IMR-90 (cell line): Measurements from ENCODE around the gene XDH. TPM values are rescaled to one million over a fixed set of nuclear protein-coding genes. Genes with fewer than 3 reads are reported as not detected.
A peak's percentile ranks its signal among the peaks of the same experiment; 100 is the strongest.

ENCODE experiments used
- ATAC-seq: fragments of 200-7000 bp; cut with Tn5 transposase; 2 replicates; pipeline ENCODE4 v1.9.1; 2020; ENCODE audit warnings: low read depth, mild to moderate bottlenecking, moderate library complexity
- BruUV-seq: library from RNA; stranded (reverse); fragments of 400-500 nt; replicated peaks from 2 replicates; lab custom pipeline; 2021; lab: Mats Ljungman, UMichigan
- CTCF ChIA-PET: fragments of 300-600 bp; formaldehyde crosslinking; extraction: SDS; loops from one replicate; lab custom pipeline; 2021; ENCODE audit warnings: antibody characterized with exemption; lab: Yijun Ruan, JAX
- POLR2A ChIA-PET: fragments of 300-600 bp; sonication (Branson Sonifier 250); formaldehyde crosslinking; loops from one replicate; lab custom pipeline; 2022; ENCODE audit warnings: antibody characterized with exemption; ENCODE audit not compliant: unreplicated experiment; lab: Charles Lee
- DNase-seq: peaks from one replicate; pipeline ENCODE4 v3.0.0; 2013
- H2AFZ ChIP-seq: replicated peaks from 2 replicates; pipeline ENCODE3; 2013; ENCODE audit warnings: low read length, mild to moderate bottlenecking; ENCODE audit not compliant: poor library complexity
- H2AK5ac ChIP-seq: 2 replicates; pipeline ENCODE4 v1.6.1; 2013; ENCODE audit warnings: low read depth, low read length, inconsistent platforms
- H2AK9ac ChIP-seq: replicated peaks from 2 replicates; pipeline ENCODE3; 2013; ENCODE audit warnings: mild to moderate bottlenecking, low read depth, low read length, moderate library complexity; ENCODE audit not compliant: poor library complexity
- H2BK120ac ChIP-seq: 2 replicates; pipeline ENCODE4 v1.6.1; 2013; ENCODE audit warnings: low read depth, low read length, inconsistent platforms
- H2BK15ac ChIP-seq: 3 replicates; pipeline ENCODE4 v1.6.1; 2013; ENCODE audit warnings: low read depth, low read length, inconsistent platforms
- H2BK20ac ChIP-seq: 2 replicates; pipeline ENCODE4 v1.6.1; 2013; ENCODE audit warnings: low read depth, mild to moderate bottlenecking, inconsistent platforms, low read length, moderate library complexity
- H2BK5ac ChIP-seq: 2 replicates; pipeline ENCODE4 v1.6.1; 2013; ENCODE audit warnings: mild to moderate bottlenecking, low read depth, low read length, inconsistent platforms; ENCODE audit not compliant: poor library complexity, severe bottlenecking
- H3K14ac ChIP-seq: replicated peaks from 2 replicates; pipeline ENCODE4 v1.6.1; 2013; ENCODE audit warnings: low read depth, low read length, inconsistent platforms
- H3K18ac ChIP-seq: 2 replicates; pipeline ENCODE4 v1.6.1; 2013; ENCODE audit warnings: low read depth, low read length, control low read depth
- H3K23ac ChIP-seq: 2 replicates; pipeline ENCODE4 v1.6.1; 2013; ENCODE audit warnings: low read depth, low read length, inconsistent platforms
- H3K27ac ChIP-seq: 2 replicates; pipeline ENCODE4 v1.5.1; 2013; ENCODE audit warnings: mild to moderate bottlenecking, control low read depth, low read length; ENCODE audit not compliant: insufficient read depth
- H3K27me3 ChIP-seq: 2 replicates; pipeline ENCODE4 v1.6.1; 2013; ENCODE audit warnings: low read length; ENCODE audit not compliant: control insufficient read depth, insufficient read depth
- H3K36me3 ChIP-seq: 2 replicates; pipeline ENCODE4 v1.6.1; 2013; ENCODE audit warnings: low read length, mixed read lengths; ENCODE audit not compliant: control insufficient read depth, insufficient read depth
- H3K4ac ChIP-seq: 2 replicates; pipeline ENCODE4 v1.6.1; 2013; ENCODE audit warnings: low read depth, low read length, inconsistent platforms
- H3K4me1 ChIP-seq: 2 replicates; pipeline ENCODE4 v1.6.1; 2013; ENCODE audit warnings: low read length, mixed read lengths; ENCODE audit not compliant: control insufficient read depth, insufficient read depth
- H3K4me2 ChIP-seq: 2 replicates; pipeline ENCODE4 v1.6.1; 2013; ENCODE audit warnings: low read depth, mild to moderate bottlenecking, control low read depth, low read length, moderate library complexity
- H3K4me3 ChIP-seq: 2 replicates; pipeline ENCODE4 v1.5.1; 2013; ENCODE audit warnings: low read depth, mild to moderate bottlenecking, control low read depth, low read length, moderate library complexity; ENCODE audit not compliant: insufficient read depth
- H3K56ac ChIP-seq: 2 replicates; pipeline ENCODE4 v1.6.1; 2013; ENCODE audit warnings: low read length, inconsistent platforms; ENCODE audit not compliant: insufficient read depth; ENCODE audit errors: extremely low read depth
- H3K79me1 ChIP-seq, 2 experiments: 2 replicates each; pipeline ENCODE4 v1.6.1; 2013; ENCODE audit warnings: low read length in 2 of 2, inconsistent platforms in 1 of 2, low read depth in 1 of 2
- H3K9ac ChIP-seq: 2 replicates; pipeline ENCODE4 v1.6.1; 2013; ENCODE audit warnings: low read depth, low read length, control low read depth
- H3K9me1 ChIP-seq: 2 replicates; pipeline ENCODE4 v1.6.1; 2013; ENCODE audit warnings: low read length, inconsistent platforms; ENCODE audit not compliant: insufficient read depth
- H3K9me3 ChIP-seq: 2 replicates; pipeline ENCODE4 v1.6.1; 2013; ENCODE audit warnings: low read length; ENCODE audit not compliant: control insufficient read depth, insufficient read depth
- H4K20me1 ChIP-seq: 2 replicates; pipeline ENCODE4 v1.6.1; 2013; ENCODE audit warnings: low read length, inconsistent platforms; ENCODE audit not compliant: insufficient read depth
- H4K5ac ChIP-seq: 2 replicates; pipeline ENCODE4 v1.6.1; 2013; ENCODE audit warnings: mild to moderate bottlenecking, low read depth, low read length, control low read depth
- H4K8ac ChIP-seq, 2 experiments: 2 replicates each; pipeline ENCODE4 v1.6.1; 2013; ENCODE audit warnings: low read depth in 2 of 2, low read length in 2 of 2, control low read depth in 1 of 2, inconsistent platforms in 1 of 2
- H4K91ac ChIP-seq: 2 replicates; pipeline ENCODE4 v1.6.1; 2013; ENCODE audit warnings: low read depth, low read length, inconsistent platforms; ENCODE audit not compliant: insufficient read depth
- CEBPB ChIP-seq: IDR thresholded peaks from 2 replicates; pipeline ENCODE4 v1.6.1; 2012; ENCODE audit warnings: low read depth, low read length, improper control_type of control experiment
- CHD1 ChIP-seq: IDR thresholded peaks from 2 replicates; pipeline ENCODE4 v1.6.1; 2012; ENCODE audit warnings: low read depth, low read length, improper control_type of control experiment
- CTCF ChIP-seq: conservative IDR thresholded peaks from 2 replicates; pipeline ENCODE4 v1.5.1; 2012; ENCODE audit warnings: mild to moderate bottlenecking, low read depth, low read length, improper control_type of control experiment
- FOS ChIP-seq: fragments of 150-350 bp; IDR thresholded peaks from 2 replicates; pipeline ENCODE4 v1.6.1; 2016; ENCODE audit warnings: low read depth, low read length
- MAFK ChIP-seq: IDR thresholded peaks from 2 replicates; pipeline ENCODE4 v1.6.1; 2012; ENCODE audit warnings: low read depth, low read length, improper control_type of control experiment
- MAZ ChIP-seq: IDR thresholded peaks from 2 replicates; pipeline ENCODE4 v1.6.1; 2012; ENCODE audit warnings: low read depth, mild to moderate bottlenecking, low read length, improper control_type of control experiment, moderate library complexity, borderline replicate concordance
- MXI1 ChIP-seq: IDR thresholded peaks from 2 replicates; pipeline ENCODE4 v1.6.1; 2012; ENCODE audit warnings: low read depth, mild to moderate bottlenecking, low read length, moderate library complexity, borderline replicate concordance
- NFE2L2 ChIP-seq: fragments of 150-350 bp; IDR thresholded peaks from 2 replicates; pipeline ENCODE4 v1.6.1; 2016; ENCODE audit warnings: low read depth, mild to moderate bottlenecking, low read length
- POLR2A ChIP-seq: IDR thresholded peaks from 2 replicates; pipeline ENCODE4 v1.6.1; 2012; ENCODE audit warnings: mild to moderate bottlenecking, low read depth, low read length
- RFX5 ChIP-seq: IDR thresholded peaks from 2 replicates; pipeline ENCODE4 v1.8.0; 2012; ENCODE audit warnings: low read depth, mild to moderate bottlenecking, low read length, moderate library complexity
- SMC3 ChIP-seq: fragments of 150-350 bp; IDR thresholded peaks from 2 replicates; pipeline ENCODE4 v1.6.1; 2016; ENCODE audit warnings: low read depth, mild to moderate bottlenecking, antibody characterized with exemption, low read length, moderate library complexity
- WGBS, 2 experiments: methylation state at CpG; one replicate each; pipeline versions ENCODE4 v1.1.5 to v1.1.7; 2013; ENCODE audit warnings: missing lambda C conversion rate in 2 of 2; ENCODE audit not compliant: insufficient read length in 1 of 2; ENCODE audit errors: extremely low coverage in 2 of 2; 5-methylcytosine and 5-hydroxymethylcytosine counted together
- dilution Hi-C: fragments of 300-500 bp; cut with HindIII; formaldehyde crosslinking; loops from one replicate; pipeline ENCODE4 v1.14.3; 2018; ENCODE audit warnings: low sequenced_read_pairs; ENCODE audit not compliant: unreplicated experiment
- in situ Hi-C: fragments of 300-500 bp; cut with MboI; formaldehyde crosslinking; loops from 3 replicates; pipeline ENCODE4 v1.14.3; 2019; ENCODE audit warnings: low sequenced_read_pairs, inconsistent platforms, mixed read lengths
- intact Hi-C: fragments of 100-400 bp; cut with micrococcal nuclease; formaldehyde crosslinking; loops from 2 replicates; pipeline ENCODE4 v1.10.0; 2022
- polyA plus RNA-seq, 3 experiments: library from polyadenylated mRNA; depleted of rRNA; stranded (reverse); fragments of >200 nt; gene quantifications; 2 replicates each; pipeline ENCODE4 v1.2.3, GENCODE V29; 2012; ENCODE audit warnings: low replicate concordance in 1 of 3
- total RNA-seq: library from RNA; depleted of rRNA; stranded (reverse); fragments of >200 nt; gene quantifications from 2 replicates; pipeline ENCODE4 v1.2.3, GENCODE V29; 2012
- TF ChIP-seq, protein P1 (sequence below): fragments of 150-350 bp; IDR thresholded peaks from 2 replicates; pipeline ENCODE4 v1.6.1; 2017; ENCODE audit warnings: mild to moderate bottlenecking, antibody characterized with exemption, low read length, low read depth

The XDH gene
- total and polyA plus RNA-seq, 2 of the 4 experiments (the other 2 are of a cell fraction) = 0.46 to 1.1 TPM

GRCh38 chr2:31387850-31388249 is 26.7 kb downstream of the XDH start:
- no CpG with 5 or more reads among the region's 8 CpGs for WGBS, 2 experiments
- Histone ChIP-seq H3K9me1 (peaks cover 20% of the 10 kb centered on the region), H2AFZ (peak overlapping the region; percentile 16), H2AK9ac (peak overlapping the region; percentile 31), H4K91ac (no peak overlapping the region), H4K8ac (no peak overlapping the region), H3K4me2 (no peak overlapping the region), H2BK20ac (0 out of 2 replicates have a peak overlapping the region, but pooled peaks have one; percentile 1), H3K9ac (no peak overlapping the region), H2BK15ac (0 out of 3 replicates have a peak overlapping the region, but pooled peaks have one; percentile 60), H3K4me3 (no peak overlapping the region), H3K27me3 (no peaks in the 10 kb centered on the region), H2BK120ac (no peak overlapping the region; the same call in 1 of the 2 replicates), H3K27ac (no peak overlapping the region), H2BK5ac (no peak overlapping the region), H3K23ac (no peak overlapping the region), H4K20me1 (no peaks in the 10 kb centered on the region), H3K36me3 (no peaks in the 10 kb centered on the region), H2AK5ac (peak overlapping the region; percentile 51; the same call in 1 of the 2 replicates), H4K5ac (no peak overlapping the region), H3K56ac (no peak overlapping the region), H3K4ac (peak overlapping the region; percentile 5; the same call in 1 of the 2 replicates), H3K18ac (no peak overlapping the region), H3K14ac (no peak overlapping the region), H3K79me1 (no peaks in the 10 kb centered on the region; a peak in 1 of 4 replicates), H3K9me3 (no peaks in the 10 kb centered on the region), H3K4me1 (peaks cover 15% of the 10 kb centered on the region)
- POLR2A ChIA-PET = no interaction called here
- in situ Hi-C loops = no loop called here
- BruUV-seq = no TSS peak
- ATAC-seq (no peak), DNase-seq (no peak)
- intact Hi-C loops = no loop called here
- dilution Hi-C loops = no loop called here
- CTCF ChIA-PET = interaction anchor here (0.7 to 1.0 kb wide), 3 partner anchors 8 to 91 kb away, joined by 3 to 4 read pairs (median 3); no protein-coding TSS in a partner anchor
- TF ChIP-seq RFX5 (no peak), FOS (no peak), MAFK (no peak), MXI1 (no peak), POLR2A (no peak), SMC3 (no peak), NFE2L2 (no peak), CEBPB (no peak), CHD1 (no peak), CTCF (no peak), MAZ (no peak)
- TF ChIP-seq, protein P1, sequence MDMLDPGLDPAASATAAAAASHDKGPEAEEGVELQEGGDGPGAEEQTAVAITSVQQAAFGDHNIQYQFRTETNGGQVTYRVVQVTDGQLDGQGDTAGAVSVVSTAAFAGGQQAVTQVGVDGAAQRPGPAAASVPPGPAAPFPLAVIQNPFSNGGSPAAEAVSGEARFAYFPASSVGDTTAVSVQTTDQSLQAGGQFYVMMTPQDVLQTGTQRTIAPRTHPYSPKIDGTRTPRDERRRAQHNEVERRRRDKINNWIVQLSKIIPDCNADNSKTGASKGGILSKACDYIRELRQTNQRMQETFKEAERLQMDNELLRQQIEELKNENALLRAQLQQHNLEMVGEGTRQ = no peak
